ENCODE results near the gene DUSP9. TPM values are rescaled to one million over a fixed set of nuclear protein-coding genes. Genes with fewer than 3 reads are reported as not detected.

The DUSP9 gene
- total RNA-seq, 6 experiments from 2014 or later = 0.33 to 3.9 (median 0.69) TPM

DNA sequence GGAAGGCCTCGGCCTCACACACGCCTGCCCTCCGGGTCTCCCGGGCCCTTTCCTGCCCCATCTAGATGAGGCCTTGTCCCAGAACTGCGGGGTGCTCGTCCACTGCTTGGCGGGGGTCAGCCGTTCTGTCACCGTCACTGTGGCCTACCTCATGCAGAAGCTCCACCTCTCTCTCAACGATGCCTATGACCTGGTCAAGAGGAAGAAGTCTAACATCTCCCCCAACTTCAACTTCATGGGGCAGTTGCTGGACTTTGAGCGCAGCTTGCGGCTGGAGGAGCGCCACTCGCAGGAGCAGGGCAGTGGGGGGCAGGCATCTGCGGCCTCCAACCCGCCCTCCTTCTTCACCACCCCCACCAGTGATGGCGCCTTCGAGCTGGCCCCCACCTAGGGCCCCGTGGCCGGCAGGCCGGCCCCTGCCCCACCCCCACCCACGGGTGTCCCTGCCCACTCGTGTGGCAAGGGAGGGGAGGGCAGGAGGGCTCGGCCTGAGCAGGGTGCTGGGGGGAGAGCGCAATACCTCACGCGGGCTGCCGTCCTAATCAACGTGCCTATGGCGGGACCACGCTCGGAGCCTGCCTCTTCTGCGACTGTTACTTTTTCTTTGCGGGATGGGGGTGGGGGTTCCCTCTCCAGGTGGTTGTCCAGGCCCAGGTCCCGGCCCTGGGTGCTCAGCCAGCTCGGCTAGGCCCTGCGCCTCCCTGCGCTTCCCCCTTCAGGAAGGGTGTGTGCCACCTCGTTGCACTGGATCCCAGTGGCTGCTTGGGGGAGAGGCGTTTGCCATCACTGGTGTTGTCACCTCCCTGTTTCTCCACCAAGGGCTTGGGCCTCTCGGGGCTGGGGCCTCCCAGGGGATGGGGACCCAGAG is 3.1 kb downstream of the DUSP9 start:
- peaks cover 0 to 8% of the 10 kb centered on the region in 2 donors for H3K27me3 ChIP-seq
- 80% methylated on average over 1 of the region's 41 CpGs for WGBS (ENCODE audit: insufficient coverage, low coverage, low lambda C conversion rate, missing lambda C conversion rate)
- H3K9me3 ChIP-seq = no peaks in the 10 kb centered on the region
- ATAC-seq = no peak
- no peaks in the 10 kb centered on the region for H3K36me3 ChIP-seq
- H3K4me3 ChIP-seq = no peak overlapping the region
- TF ChIP-seq, protein P1, sequence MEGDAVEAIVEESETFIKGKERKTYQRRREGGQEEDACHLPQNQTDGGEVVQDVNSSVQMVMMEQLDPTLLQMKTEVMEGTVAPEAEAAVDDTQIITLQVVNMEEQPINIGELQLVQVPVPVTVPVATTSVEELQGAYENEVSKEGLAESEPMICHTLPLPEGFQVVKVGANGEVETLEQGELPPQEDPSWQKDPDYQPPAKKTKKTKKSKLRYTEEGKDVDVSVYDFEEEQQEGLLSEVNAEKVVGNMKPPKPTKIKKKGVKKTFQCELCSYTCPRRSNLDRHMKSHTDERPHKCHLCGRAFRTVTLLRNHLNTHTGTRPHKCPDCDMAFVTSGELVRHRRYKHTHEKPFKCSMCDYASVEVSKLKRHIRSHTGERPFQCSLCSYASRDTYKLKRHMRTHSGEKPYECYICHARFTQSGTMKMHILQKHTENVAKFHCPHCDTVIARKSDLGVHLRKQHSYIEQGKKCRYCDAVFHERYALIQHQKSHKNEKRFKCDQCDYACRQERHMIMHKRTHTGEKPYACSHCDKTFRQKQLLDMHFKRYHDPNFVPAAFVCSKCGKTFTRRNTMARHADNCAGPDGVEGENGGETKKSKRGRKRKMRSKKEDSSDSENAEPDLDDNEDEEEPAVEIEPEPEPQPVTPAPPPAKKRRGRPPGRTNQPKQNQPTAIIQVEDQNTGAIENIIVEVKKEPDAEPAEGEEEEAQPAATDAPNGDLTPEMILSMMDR (IDR thresholded peaks at IDR 0.05) = no peak
- TF ChIP-seq POLR2A (IDR thresholded peaks at IDR 0.05) = no peak
- intact Hi-C loops (cut with DNase I) = no loop called here
- no peaks in the 10 kb centered on the region for H3K4me1 ChIP-seq
- DNase-seq = peak; percentile 13 to 44 (median 23)
- no peak overlapping the region for H3K27ac ChIP-seq

- no peaks in the 10 kb centered on the region for H3K36me3 ChIP-seq
- no peaks in the 10 kb centered on the region for H3K4me1 ChIP-seq
- no peak overlapping the region for H3K27ac ChIP-seq
- H3K4me3 ChIP-seq = no peak overlapping the region
- intact Hi-C loops (cut with DNase I) = no loop called here
- TF ChIP-seq, protein P1 (IDR thresholded peaks at IDR 0.05) = no peak
- WGBS (ENCODE audit: insufficient coverage, low coverage, low lambda C conversion rate, missing lambda C conversion rate) = 89% methylated on average over 5 of the region's 13 CpGs
- DNase-seq (peak in 2 of 3 donors; percentile 21 to 31), ATAC-seq (no peak)
- peaks cover 0 to 8% of the 10 kb centered on the region in 2 donors for H3K27me3 ChIP-seq
- no peaks in the 10 kb centered on the region for H3K9me3 ChIP-seq
These were observed 4.0 kb downstream of the DUSP9 start for GRCh38 chrX:153650959-153651358.

DNA sequence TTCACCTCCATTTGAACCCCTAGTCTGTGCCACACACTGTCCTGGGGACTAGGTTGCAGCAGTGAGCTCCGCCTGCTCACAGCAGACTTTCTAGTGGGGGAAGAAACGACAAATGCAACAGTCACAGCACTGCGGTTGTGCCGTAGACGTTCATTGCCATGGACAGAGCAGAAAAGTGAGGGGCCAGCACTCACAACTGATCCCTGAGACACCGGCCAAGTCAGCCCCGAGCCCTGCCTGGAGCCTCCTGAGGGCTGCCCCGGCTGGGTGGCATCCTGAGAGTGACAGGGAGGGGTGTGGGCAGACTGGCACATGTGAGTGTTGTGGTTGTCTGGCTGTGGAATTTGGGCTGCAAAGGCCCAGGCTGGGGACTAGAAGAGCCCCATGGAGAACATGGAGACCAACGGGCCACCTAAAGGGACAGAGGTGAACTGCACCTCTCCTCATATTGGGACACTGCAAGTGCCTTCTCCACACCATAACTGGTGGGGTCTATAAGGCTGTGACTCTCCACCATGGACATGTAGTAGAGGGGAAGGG is 4.6 kb downstream of the DUSP9 start:
- Histone ChIP-seq H3K4me3 (no peak overlapping the region), H3K27me3 (peaks cover 0 to 8% of the 10 kb centered on the region in 2 donors), H3K36me3 (no peaks in the 10 kb centered on the region), H3K27ac (no peak overlapping the region), H3K9me3 (no peaks in the 10 kb centered on the region), H3K4me1 (no peaks in the 10 kb centered on the region)
- ATAC-seq (peak; percentile 51 to 61 (median 56)), DNase-seq (peak in 2 of 3 donors; percentile 18 to 34)
- intact Hi-C loops (cut with DNase I) = no loop called here
- TF ChIP-seq, protein P1 (IDR thresholded peaks at IDR 0.05) = peak; percentile 24 to 41 (median 30)
- TF ChIP-seq POLR2A (IDR thresholded peaks at IDR 0.05) = no peak
- WGBS (ENCODE audit: insufficient coverage, low coverage, low lambda C conversion rate, missing lambda C conversion rate) = 59% methylated on average over 3 of the region's 9 CpGs

GRCh38 chrX:153653556-153653955 is 6.6 kb downstream of the DUSP9 start:
- WGBS (ENCODE audit: insufficient coverage, low coverage, low lambda C conversion rate, missing lambda C conversion rate) = 70% methylated on average over 2 of the region's 2 CpGs
- ATAC-seq = no peak
- Histone ChIP-seq H3K27me3 (peaks cover 0 to 8% of the 10 kb centered on the region in 2 donors), H3K9me3 (no peaks in the 10 kb centered on the region), H3K36me3 (no peaks in the 10 kb centered on the region), H3K27ac (no peak overlapping the region), H3K4me3 (no peak overlapping the region), H3K4me1 (no peaks in the 10 kb centered on the region)
- no peak for DNase-seq
- intact Hi-C loops (cut with DNase I) = no loop called here
- no peak for TF ChIP-seq POLR2A (IDR thresholded peaks at IDR 0.05)
- TF ChIP-seq, protein P1 (IDR thresholded peaks at IDR 0.05) = no peak

All from right lobe of liver (tissue), 6 donors.